Left colon (tissue), 2 donors: ENCODE measurements around the gene TMEM123. TPM values are rescaled to one million over a fixed set of nuclear protein-coding genes. Genes with fewer than 3 reads are reported as not detected.

Source experiments
- ATAC-seq: fragments of 200-7000 bp; cut with Tn5 transposase; one replicate; pipeline ENCODE4 v1.9.1; 2020; ENCODE audit warnings: mild to moderate bottlenecking, moderate library complexity
- DNase-seq, 2 donors: peaks; one replicate each; pipeline ENCODE4 v3.0.0-alpha.2; 2020
- intact Hi-C, 2 donors: fragments of 100-400 bp; cut with DNase I in 1 of 2; cut with micrococcal nuclease in 1 of 2; formaldehyde crosslinking; loops; one replicate each; pipeline versions ENCODE4 v1.11.2 to v1.14.0; 2022; cut with DNase I, micrococcal nuclease
- total RNA-seq, 2 donors: library from RNA; stranded (reverse); fragmentation: NEBNext Ultra II Directional; extraction: Animal tissue kit (Norgen Biotek cat#: 25700); gene quantifications; one replicate each; pipeline ENCODE4 v1.2.1, GENCODE V29; 2021
- donor health status: DM: no; HTN: no; CAD: no.
- donor health status: DM: yes; HTN: yes; CAD: no.

The TMEM123 gene
- total RNA-seq, 2 donors from 2014 or later, result 105 to 114 TPM

GRCh38 chr11:102476812-102477211 lies 24.2 kb upstream of the TMEM123 start:
- ATAC-seq (peak; percentile 84), DNase-seq (peak; percentile 71 to 85)
- intact Hi-C loops, result no loop called here

- ATAC-seq (no peak), DNase-seq (no peak)
- intact Hi-C loops, result no loop called here
These were observed 23.5 kb upstream of the TMEM123 start for GRCh38 chr11:102476069-102476468.

- DNase-seq, result peak; percentile 82 to 94
- intact Hi-C loops, result no loop called here
- ATAC-seq, result peak; percentile 95
These were observed 21.0 kb upstream of the TMEM123 start for GRCh38 chr11:102473543-102473942.

- intact Hi-C loops, result no loop called here
- ATAC-seq, result no peak
- no peak for DNase-seq
These were observed 19.6 kb upstream of the TMEM123 start for GRCh38 chr11:102472127-102472526.

DNA sequence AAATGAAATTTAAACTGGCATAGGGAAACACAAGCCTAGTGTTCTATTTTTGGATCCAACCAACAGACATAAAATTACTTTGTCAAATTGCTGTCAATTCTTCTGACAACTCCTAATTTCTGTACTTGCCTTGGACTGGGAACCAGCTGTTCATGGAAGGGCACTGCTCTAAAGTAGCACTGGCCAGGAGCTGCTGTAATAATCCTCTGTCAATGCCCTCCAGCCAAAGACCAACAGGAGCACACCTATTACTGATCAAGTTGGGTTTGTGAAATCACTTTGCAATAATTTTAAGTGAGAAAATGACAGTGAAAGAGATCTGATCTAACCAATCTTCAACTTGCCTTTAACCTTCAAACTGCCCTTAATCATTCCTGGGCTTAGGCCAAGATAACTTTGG lies 18.9 kb upstream of the TMEM123 start:
- ATAC-seq, result no peak

GRCh38 chr11:102470251-102470650 lies 17.7 kb upstream of the TMEM123 start:
- DNase-seq (no peak), ATAC-seq (no peak)
- intact Hi-C loops, result no loop called here

More for the DNA sequence above, 18.9 kb upstream of the TMEM123 start:
- DNase-seq, result no peak
- intact Hi-C loops, result no loop called here

DNA sequence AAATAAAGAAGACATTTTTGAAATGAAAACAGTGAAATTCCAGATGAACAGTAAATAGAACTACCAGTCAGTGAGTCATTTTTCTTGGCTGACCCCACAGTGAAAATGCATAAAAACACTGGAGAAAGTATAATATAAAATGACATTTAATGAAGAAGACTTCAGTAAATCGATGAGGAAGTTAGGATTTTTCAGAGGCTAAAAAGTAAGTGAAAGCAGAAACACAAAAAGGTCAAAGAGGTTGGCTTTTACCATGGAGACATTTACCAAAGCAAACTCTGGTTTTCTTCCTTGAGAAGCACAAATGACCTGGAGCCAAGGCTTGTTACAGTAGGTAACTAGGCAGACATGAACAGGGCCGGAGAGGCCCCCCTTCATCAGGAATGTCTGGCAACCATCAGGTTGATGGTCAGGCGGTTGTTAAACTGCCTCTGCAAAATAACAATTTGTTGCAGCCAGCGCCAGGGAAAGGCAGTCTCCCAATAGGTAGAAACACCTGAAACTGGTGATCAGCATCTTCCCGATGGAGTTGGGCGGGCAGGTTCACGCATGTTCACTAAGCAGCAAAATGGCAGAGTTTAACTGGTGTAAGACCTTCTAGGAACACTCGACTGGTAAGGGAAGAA lies 16.7 kb upstream of the TMEM123 start:
- ATAC-seq (no peak), DNase-seq (peak in 1 of 2 donors; percentile 45)
- intact Hi-C loops, result no loop called here

- ATAC-seq (no peak), DNase-seq (no peak)
- intact Hi-C loops, result no loop called here
These were observed 16.1 kb upstream of the TMEM123 start for GRCh38 chr11:102468616-102469195.

GRCh38 chr11:102467853-102468580 lies 15.5 kb upstream of the TMEM123 start:
- intact Hi-C loops, result no loop called here
- ATAC-seq, result peak; percentile 47
- no peak for DNase-seq

DNA sequence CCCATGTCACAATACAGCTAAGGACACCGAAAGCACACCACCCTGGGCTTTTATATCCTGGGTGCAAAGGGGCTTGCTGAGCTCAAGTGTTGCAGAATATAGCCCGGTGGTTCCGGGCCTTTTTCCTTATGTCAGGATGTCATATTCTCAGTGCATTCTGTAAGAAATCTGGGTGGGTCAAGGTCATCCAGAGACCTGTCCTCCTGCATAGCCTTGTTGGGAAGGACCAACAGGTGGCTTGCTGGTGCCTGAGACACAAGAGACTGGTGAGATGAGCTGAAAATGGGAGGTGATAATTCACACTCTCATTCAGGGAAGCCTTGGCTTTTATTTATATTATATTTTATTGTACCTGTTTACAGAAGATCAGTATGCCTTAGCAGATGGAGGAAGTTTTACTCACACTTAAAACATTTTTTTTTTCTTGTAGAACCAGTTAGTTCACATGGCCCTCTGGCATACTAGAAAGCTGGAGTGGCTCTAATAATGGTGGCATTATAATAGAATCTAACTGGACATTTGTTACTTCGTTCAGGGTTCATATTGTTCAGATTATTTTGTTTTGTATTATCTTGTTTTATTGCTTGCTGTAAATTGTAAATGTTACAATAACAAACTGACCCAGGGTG lies 14.6 kb upstream of the TMEM123 start:
- intact Hi-C loops, result no loop called here
- ATAC-seq, result peak; percentile 87
- peak; percentile 26 to 50 for DNase-seq

GRCh38 chr11:102465696-102466095 lies 13.1 kb upstream of the TMEM123 start:
- ATAC-seq (no peak), DNase-seq (no peak)
- intact Hi-C loops, result no loop called here

DNA sequence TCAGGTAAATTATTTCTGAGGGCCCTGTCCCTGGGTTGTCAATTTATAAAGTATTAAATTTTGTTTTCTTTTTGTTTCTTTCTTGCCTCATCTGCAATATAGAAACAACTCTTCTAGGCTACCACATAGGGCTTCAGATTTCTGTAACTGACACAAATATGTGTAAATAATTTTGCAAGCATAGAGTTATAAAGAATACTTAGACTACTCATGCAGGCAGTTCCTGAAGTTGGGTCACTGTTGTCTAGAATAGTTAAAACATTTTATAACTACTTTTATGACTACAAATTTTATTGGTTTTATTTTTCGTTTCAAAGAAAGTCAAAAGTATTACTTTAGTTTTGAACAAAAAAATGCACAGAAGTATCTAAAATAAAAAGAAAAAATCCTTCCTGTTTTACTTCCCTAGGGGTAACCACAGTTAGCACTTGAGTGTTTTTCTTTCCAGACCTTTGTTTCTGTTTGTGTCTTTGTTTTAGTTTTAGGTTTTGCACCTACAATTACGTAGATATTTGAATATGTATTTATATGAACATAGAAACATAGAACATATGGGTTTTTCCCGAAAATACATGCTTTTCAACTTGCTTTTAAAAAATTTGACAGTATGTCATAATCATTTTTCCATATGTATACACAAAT lies 12.4 kb upstream of the TMEM123 start:
- ATAC-seq (no peak), DNase-seq (no peak)
- intact Hi-C loops, result no loop called here

DNA sequence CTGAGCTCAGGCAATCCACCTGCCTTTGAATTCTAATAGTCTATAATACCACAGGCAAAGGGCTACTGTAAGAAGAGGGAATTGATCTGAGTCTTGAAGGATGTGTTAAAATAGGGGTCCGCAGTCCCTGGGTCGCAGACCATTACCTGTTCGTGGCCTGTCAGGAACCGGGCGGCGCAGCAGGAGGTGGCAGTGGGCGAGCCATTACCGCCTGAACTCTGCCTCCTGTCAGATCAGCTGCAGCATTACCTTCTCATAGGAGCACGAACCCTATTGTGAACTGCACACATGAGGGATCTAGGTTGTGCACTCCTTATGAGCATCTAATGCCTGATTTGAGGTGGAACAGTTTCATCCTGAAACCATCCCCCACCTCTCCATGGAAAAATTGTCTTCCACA lies 11.5 kb upstream of the TMEM123 start:
- no peak for ATAC-seq
- DNase-seq, result no peak
- intact Hi-C loops, result no loop called here

DNA sequence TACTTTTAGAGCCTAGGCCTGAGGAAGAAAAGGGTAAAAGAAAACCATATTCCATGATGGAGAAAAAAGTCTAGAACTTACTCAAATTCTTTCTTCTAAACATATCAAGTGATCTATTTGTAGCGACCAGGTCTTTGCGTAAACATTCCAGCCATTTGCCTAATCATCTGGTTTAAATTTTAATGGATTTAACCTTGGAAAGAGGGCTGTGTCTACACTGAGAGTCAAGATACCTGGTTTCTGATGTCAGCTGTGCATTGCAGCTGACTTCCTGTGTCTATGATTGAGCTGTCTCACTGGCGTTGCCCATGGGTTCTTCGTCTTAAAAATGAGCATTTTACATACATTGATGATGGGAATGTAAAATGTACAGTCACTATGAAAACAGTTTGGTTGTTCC lies 10.0 kb upstream of the TMEM123 start:
- intact Hi-C loops, result no loop called here
- DNase-seq, result no peak
- ATAC-seq, result no peak

DNA sequence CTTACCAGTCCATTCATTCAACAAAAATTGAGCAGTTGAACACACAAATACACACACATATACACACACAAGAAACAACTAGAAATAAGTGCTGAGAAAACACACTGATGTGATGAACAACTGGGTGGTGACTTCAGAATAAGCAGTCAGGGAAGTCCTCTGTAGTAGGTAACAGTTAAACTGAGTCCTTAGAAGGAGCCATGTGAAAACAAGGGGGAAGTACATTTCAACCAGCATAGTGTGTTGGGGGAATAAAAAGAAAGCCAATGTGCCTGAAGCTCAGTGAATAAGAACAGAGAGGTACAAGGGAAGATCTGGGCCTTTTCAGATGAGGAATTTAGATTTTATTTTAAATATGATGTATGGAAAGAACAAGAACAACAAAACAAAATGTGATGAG lies 6.8 kb upstream of the TMEM123 start:
- ATAC-seq, result no peak
- intact Hi-C loops, result no loop called here
- no peak for DNase-seq

- ATAC-seq (no peak), DNase-seq (no peak)
- intact Hi-C loops, result no loop called here
These were observed 6.0 kb upstream of the TMEM123 start for GRCh38 chr11:102458548-102458947.

DNA sequence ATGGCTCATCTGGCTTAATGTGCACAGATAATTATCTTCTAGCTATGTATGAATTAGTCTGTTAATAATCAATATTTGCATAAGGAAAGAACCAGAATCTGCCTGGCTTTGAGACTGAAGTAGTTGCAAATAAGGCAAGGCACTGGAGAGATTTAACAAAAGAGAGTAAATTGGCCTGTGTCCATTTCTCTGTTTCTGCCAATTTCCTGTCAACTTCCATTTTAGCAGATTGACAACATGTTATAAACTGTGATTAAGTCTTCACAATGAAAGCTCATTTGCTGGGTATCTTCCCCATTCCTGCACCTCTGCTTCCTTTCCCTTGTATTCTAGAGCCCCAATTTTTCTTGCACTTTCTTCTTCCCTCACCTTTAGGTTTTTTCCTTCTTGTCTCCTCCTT lies 5.3 kb upstream of the TMEM123 start:
- ATAC-seq (no peak), DNase-seq (no peak)

GRCh38 chr11:102457056-102457677 lies 4.6 kb upstream of the TMEM123 start:
- intact Hi-C loops, result no loop called here
- DNase-seq, result no peak

More for the DNA sequence above, 5.3 kb upstream of the TMEM123 start:
- intact Hi-C loops, result no loop called here

GRCh38 chr11:102456381-102456780 lies 3.8 kb upstream of the TMEM123 start:
- ATAC-seq, result no peak
- intact Hi-C loops, result no loop called here
- DNase-seq, result no peak

More at GRCh38 chr11:102457056-102457677, 4.6 kb upstream of the TMEM123 start:
- ATAC-seq, result no peak
